CD4-positive, alpha-beta T cell (primary cell): ENCODE results near the gene CDH12. TPM values are rescaled to one million over a fixed set of nuclear protein-coding genes. Genes with fewer than 3 reads are reported as not detected.

Source experiments
- ATAC-seq: fragments of 200-7000 bp; cut with Tn5 transposase; one replicate; pipeline ENCODE4 v1.10.0; 2022; ENCODE audit warnings: mild to moderate bottlenecking; ENCODE audit not compliant: poor library complexity
- CTCF ChIA-PET: fragments of 350-600 bp; sonication (Branson Sonifier 250); formaldehyde crosslinking; loops from one replicate; lab custom pipeline; 2021; ENCODE audit warnings: antibody characterized with exemption, inconsistent platforms; lab: Charles Lee
- POLR2A ChIA-PET: fragments of 350-600 bp; sonication (Branson Sonifier 250); formaldehyde crosslinking; loops from one replicate; lab custom pipeline; 2021; ENCODE audit warnings: antibody characterized with exemption, inconsistent platforms; lab: Charles Lee
- DNase-seq, 14 experiments: peaks; one replicate each; pipeline ENCODE4 v3.0.0-alpha.2; 2013 to 2020; ENCODE audit warnings: mixed read lengths in 2 of 14
- H3K27ac ChIP-seq, 2 donors: one replicate each; pipeline versions ENCODE4 v1.5.1 to v1.7.0; 2013; ENCODE audit warnings: low read length in 2 of 2, low read depth in 1 of 2, mild to moderate bottlenecking in 1 of 2
- H3K27me3 ChIP-seq, 2 experiments: 1 replicate in 1 of 2; 2 replicates in 1 of 2; pipeline versions ENCODE4 v1.6.1 to v1.7.0; 2013; ENCODE audit warnings: low read length in 2 of 2, control low read depth in 1 of 2, mild to moderate bottlenecking in 1 of 2, moderate library complexity in 1 of 2; ENCODE audit not compliant: insufficient read depth in 2 of 2, control insufficient read depth in 1 of 2
- H3K36me3 ChIP-seq: one replicate; pipeline ENCODE4 v1.6.1; 2013; ENCODE audit warnings: low read length, control low read depth; ENCODE audit not compliant: insufficient read depth
- H3K4me1 ChIP-seq: one replicate; pipeline ENCODE4 v1.6.1; 2013; ENCODE audit warnings: low read length, control low read depth; ENCODE audit not compliant: insufficient read depth
- H3K4me3 ChIP-seq: one replicate; pipeline ENCODE4 v1.5.1; 2013; ENCODE audit warnings: mild to moderate bottlenecking, low read length, moderate library complexity
- H3K9me3 ChIP-seq, 2 experiments: 1 replicate in 1 of 2; 2 replicates in 1 of 2; pipeline versions ENCODE4 v1.6.1 to v1.7.0; 2013; ENCODE audit warnings: low read length in 2 of 2, mild to moderate bottlenecking in 2 of 2, control low read depth in 1 of 2, moderate library complexity in 1 of 2; ENCODE audit not compliant: control insufficient read depth in 1 of 2, insufficient read depth in 1 of 2
- H3K27ac Mint-ChIP-seq: one replicate; pipeline ENCODE4 v1.8.0; 2020; ENCODE audit warnings: mixed read lengths
- H3K27me3 Mint-ChIP-seq: one replicate; pipeline ENCODE4 v1.8.0; 2021; ENCODE audit warnings: mixed read lengths
- H3K36me3 Mint-ChIP-seq: one replicate; pipeline ENCODE4 v1.8.0; 2021; ENCODE audit warnings: low read depth, mixed read lengths
- H3K4me1 Mint-ChIP-seq: one replicate; pipeline ENCODE4 v1.8.0; 2021; ENCODE audit warnings: low read depth, mixed read lengths
- H3K4me3 Mint-ChIP-seq: one replicate; pipeline ENCODE4 v1.8.0; 2020; ENCODE audit warnings: mild to moderate bottlenecking, mixed read lengths
- H3K9me3 Mint-ChIP-seq: one replicate; pipeline ENCODE4 v1.8.0; 2020; ENCODE audit warnings: mixed read lengths
- intact Hi-C, 2 experiments: fragments of 100-400 bp; cut with DNase I in 1 of 2; cut with micrococcal nuclease in 1 of 2; formaldehyde crosslinking; loops; one replicate each; pipeline versions ENCODE4 v1.15.1 to v1.9.0; 2023 to 2025; cut with DNase I, micrococcal nuclease
- total RNA-seq, 174 experiments: library from RNA in 2 of 174; stranded (reverse) in 2 of 174; gene quantifications; one replicate each; pipeline ENCODE4 v1.2.3 and lab custom pipeline; 2021 to 2026
- TF ChIP-seq, protein P1 (sequence below): fragments of 200-600 bp; IDR thresholded peaks from one replicate; pipeline ENCODE4 v1.8.0; 2022; ENCODE audit warnings: antibody characterized with exemption, mild to moderate bottlenecking

CDH12 gene
- total RNA-seq, 2 experiments from 2014 or later = not detected

DNA sequence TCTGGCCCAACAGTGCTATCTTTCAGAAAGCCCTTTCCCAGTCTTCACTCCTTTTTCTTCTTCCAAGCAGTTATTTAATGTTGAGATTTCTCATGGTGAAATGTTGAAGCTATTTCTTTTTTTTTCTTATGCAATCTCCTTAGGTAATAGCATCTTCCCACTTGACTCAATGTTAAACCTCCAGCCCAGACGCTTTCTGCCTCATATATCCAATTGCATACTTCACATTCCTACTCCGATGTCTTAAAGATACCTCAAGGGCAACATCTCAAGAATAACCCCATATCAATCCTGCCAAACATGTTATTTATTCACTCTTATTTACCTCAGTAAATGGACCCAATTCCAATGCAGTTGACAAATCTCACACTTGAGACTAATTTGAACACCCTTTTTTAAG lies 187.3 kb downstream of the CDH12 start:
- ATAC-seq (no peak), DNase-seq (no peak)
- Mint-ChIP-seq H3K9me3 (peaks cover 5% of the 10 kb centered on the region), H3K36me3 (no peaks in the 10 kb centered on the region), H3K4me3 (no peak overlapping the region), H3K4me1 (no peaks in the 10 kb centered on the region), H3K27ac (no peak overlapping the region), H3K27me3 (no peaks in the 10 kb centered on the region)
- Histone ChIP-seq H3K4me1 (no peaks in the 10 kb centered on the region), H3K4me3 (no peak overlapping the region), H3K27ac (no peak overlapping the region), H3K9me3 (peaks cover 0 to 4% of the 10 kb centered on the region in 2 experiments), H3K36me3 (no peaks in the 10 kb centered on the region), H3K27me3 (no peaks in the 10 kb centered on the region)
- CTCF ChIA-PET = no interaction called here
- POLR2A ChIA-PET = no interaction called here
- TF ChIP-seq, protein P1, sequence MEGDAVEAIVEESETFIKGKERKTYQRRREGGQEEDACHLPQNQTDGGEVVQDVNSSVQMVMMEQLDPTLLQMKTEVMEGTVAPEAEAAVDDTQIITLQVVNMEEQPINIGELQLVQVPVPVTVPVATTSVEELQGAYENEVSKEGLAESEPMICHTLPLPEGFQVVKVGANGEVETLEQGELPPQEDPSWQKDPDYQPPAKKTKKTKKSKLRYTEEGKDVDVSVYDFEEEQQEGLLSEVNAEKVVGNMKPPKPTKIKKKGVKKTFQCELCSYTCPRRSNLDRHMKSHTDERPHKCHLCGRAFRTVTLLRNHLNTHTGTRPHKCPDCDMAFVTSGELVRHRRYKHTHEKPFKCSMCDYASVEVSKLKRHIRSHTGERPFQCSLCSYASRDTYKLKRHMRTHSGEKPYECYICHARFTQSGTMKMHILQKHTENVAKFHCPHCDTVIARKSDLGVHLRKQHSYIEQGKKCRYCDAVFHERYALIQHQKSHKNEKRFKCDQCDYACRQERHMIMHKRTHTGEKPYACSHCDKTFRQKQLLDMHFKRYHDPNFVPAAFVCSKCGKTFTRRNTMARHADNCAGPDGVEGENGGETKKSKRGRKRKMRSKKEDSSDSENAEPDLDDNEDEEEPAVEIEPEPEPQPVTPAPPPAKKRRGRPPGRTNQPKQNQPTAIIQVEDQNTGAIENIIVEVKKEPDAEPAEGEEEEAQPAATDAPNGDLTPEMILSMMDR = no peak
- intact Hi-C loops = no loop called here

DNA sequence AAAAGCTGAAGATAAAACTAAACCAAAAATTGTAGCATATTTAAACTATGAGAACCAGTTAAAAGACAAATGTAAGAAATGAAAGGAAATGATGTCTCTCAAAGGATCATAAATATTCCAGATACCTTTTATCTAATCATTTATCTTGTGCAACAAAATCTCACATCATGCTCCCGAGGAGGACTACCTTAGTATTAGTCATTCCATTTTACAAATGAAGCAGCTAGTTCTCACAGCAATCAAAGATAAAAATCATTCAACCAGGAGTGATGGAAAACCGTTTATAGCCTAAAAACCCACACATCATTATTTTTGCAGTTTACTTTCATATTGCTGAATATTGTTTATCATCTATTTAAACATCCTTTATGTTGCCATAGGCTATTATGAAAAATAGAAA lies 190.0 kb downstream of the CDH12 start:
- ATAC-seq (no peak), DNase-seq (no peak)
- Mint-ChIP-seq H3K9me3 (peaks cover 5% of the 10 kb centered on the region), H3K27me3 (no peaks in the 10 kb centered on the region), H3K4me1 (no peaks in the 10 kb centered on the region), H3K4me3 (no peak overlapping the region), H3K27ac (no peak overlapping the region), H3K36me3 (no peaks in the 10 kb centered on the region)
- Histone ChIP-seq H3K4me1 (no peaks in the 10 kb centered on the region), H3K4me3 (no peak overlapping the region), H3K27me3 (no peaks in the 10 kb centered on the region), H3K36me3 (no peaks in the 10 kb centered on the region), H3K27ac (no peak overlapping the region), H3K9me3 (peaks cover 0 to 4% of the 10 kb centered on the region in 2 experiments)
- POLR2A ChIA-PET = no interaction called here
- TF ChIP-seq, protein P1 = no peak
- CTCF ChIA-PET = interaction anchor here (0.8 kb wide), 1 partner anchor 8 kb away, joined by 3 read pairs; no protein-coding TSS in a partner anchor
- intact Hi-C loops = no loop called here

DNA sequence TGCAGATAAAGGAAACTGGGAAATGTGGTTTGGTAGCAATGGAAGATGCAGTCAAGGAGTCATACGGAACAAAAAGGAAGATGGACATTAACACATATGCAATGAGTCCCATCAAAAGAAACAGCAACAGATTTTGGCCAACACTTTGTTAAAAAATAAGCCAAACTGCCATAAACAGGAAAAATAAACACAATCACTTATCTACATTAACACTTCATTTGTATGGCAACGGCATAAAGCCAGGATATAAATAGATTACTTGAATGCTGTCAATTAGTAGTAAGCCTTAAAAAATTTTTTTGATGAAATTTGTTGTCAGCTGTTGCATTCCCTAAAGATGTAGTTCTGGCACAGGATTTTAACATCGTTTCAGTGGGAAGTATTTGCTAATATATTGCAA lies 190.8 kb downstream of the CDH12 start:
- H3K4me3 Mint-ChIP-seq = no peak overlapping the region
- H3K27me3 Mint-ChIP-seq = no peaks in the 10 kb centered on the region
- no peak overlapping the region for H3K4me3 ChIP-seq
- no peak overlapping the region for H3K27ac ChIP-seq
- intact Hi-C loops = no loop called here
- TF ChIP-seq, protein P1 = no peak
- H3K36me3 Mint-ChIP-seq = no peaks in the 10 kb centered on the region
- no peak for ATAC-seq
- H3K4me1 Mint-ChIP-seq = no peaks in the 10 kb centered on the region
- H3K9me3 ChIP-seq = peaks cover 0 to 4% of the 10 kb centered on the region in 2 experiments
- no peak overlapping the region for H3K27ac Mint-ChIP-seq
- no peak for DNase-seq
- H3K36me3 ChIP-seq = no peaks in the 10 kb centered on the region
- no peaks in the 10 kb centered on the region for H3K27me3 ChIP-seq
- H3K4me1 ChIP-seq = no peaks in the 10 kb centered on the region
- H3K9me3 Mint-ChIP-seq = peaks cover 3% of the 10 kb centered on the region
- ChIA-PET POLR2A (no interaction called here), CTCF (no interaction called here)
